ENCODE measurements around the gene ALPK1. TPM values are rescaled to one million over a fixed set of nuclear protein-coding genes. Genes with fewer than 3 reads are reported as not detected.

ALPK1 gene
- total and polyA plus RNA-seq, 2 donors (not counting 1 experiment from before 2014, with no cell fraction given) = 5.5 to 27.2 TPM

DNA sequence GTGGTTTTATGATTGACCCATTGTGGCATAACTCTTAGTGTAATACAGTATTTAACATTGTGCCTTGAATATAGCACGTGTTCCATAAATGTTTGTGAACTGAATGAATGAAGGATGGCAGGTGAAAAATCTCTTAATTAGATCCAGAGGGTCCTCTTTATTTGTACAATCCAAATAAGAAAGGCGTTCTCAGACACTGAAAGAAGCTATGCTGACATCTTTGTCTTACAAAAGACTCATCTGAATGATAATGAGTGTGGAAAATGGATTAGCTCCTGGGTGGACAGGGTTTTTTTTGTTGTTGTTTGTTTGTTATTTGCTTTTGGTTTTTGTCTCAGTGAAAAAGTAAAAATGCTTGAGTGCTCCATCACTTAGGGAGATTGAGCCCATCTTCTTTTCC, 156.2 kb downstream of the ALPK1 start:
- no peak for ATAC-seq (ENCODE audit: low read depth)
- Histone ChIP-seq H2AFZ (ENCODE audit: insufficient read depth, low read depth, low read length, poor library complexity, severe bottlenecking) (no peak overlapping the region), H3K36me3 (replicated peaks in 1 of 2; ENCODE audit: control extremely low read depth in 1 of 2, control insufficient read depth in 1 of 2, extremely low read depth in 1 of 2, insufficient read depth in 2 of 2, low read length in 1 of 2) (no peaks in the 10 kb centered on the region), H3K4me3 (ENCODE audit: control extremely low read depth in 1 of 5, extremely low read depth in 1 of 5, insufficient read depth in 1 of 5, low read depth in 2 of 5, low read length in 4 of 5) (no peak overlapping the region), H3K27ac (ENCODE audit: low read length in 2 of 2) (no peak overlapping the region), H3K27me3 (replicated peaks in 1 of 4; ENCODE audit: control extremely low read depth in 1 of 4, control insufficient read depth in 3 of 4, insufficient read depth in 4 of 4, low read length in 3 of 4) (peaks cover 0 to 3% (median 0%) of the 10 kb centered on the region in 4 experiments), H4K20me1 (ENCODE audit: control insufficient read depth, insufficient read depth, low read length, poor library complexity, severe bottlenecking) (no peaks in the 10 kb centered on the region), H3K79me2 (ENCODE audit: control insufficient read depth, insufficient read depth, low read length) (no peaks in the 10 kb centered on the region), H3K4me2 (replicated peaks; ENCODE audit: low read depth, low read length, poor library complexity, severe bottlenecking) (no peak overlapping the region), H3K9ac (ENCODE audit: low read length) (no peak overlapping the region), H3K4me1 (ENCODE audit: control insufficient read depth in 2 of 2, insufficient read depth in 2 of 2, low read length in 2 of 2) (no peaks in the 10 kb centered on the region), H3K9me3 (ENCODE audit: control extremely low read depth in 1 of 3, control insufficient read depth in 2 of 3, insufficient read depth in 1 of 3, low read length in 2 of 3) (peaks cover 0 to 11% (median 0%) of the 10 kb centered on the region in 3 donors)
- Mint-ChIP-seq H3K27ac (no peak overlapping the region), H3K9me3 (ENCODE audit: insufficient read depth) (no peaks in the 10 kb centered on the region), H3K4me3 (no peak overlapping the region), H3K4me1 (no peaks in the 10 kb centered on the region), H3K27me3 (no peaks in the 10 kb centered on the region)
- intact Hi-C loops (cut with micrococcal nuclease) = no loop called here
- TF ChIP-seq, protein P1, sequence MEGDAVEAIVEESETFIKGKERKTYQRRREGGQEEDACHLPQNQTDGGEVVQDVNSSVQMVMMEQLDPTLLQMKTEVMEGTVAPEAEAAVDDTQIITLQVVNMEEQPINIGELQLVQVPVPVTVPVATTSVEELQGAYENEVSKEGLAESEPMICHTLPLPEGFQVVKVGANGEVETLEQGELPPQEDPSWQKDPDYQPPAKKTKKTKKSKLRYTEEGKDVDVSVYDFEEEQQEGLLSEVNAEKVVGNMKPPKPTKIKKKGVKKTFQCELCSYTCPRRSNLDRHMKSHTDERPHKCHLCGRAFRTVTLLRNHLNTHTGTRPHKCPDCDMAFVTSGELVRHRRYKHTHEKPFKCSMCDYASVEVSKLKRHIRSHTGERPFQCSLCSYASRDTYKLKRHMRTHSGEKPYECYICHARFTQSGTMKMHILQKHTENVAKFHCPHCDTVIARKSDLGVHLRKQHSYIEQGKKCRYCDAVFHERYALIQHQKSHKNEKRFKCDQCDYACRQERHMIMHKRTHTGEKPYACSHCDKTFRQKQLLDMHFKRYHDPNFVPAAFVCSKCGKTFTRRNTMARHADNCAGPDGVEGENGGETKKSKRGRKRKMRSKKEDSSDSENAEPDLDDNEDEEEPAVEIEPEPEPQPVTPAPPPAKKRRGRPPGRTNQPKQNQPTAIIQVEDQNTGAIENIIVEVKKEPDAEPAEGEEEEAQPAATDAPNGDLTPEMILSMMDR (IDR thresholded peaks at IDR 0.05) = no peak
- TF ChIP-seq EZH2 (IDR thresholded peaks at IDR 0.05; ENCODE audit: borderline replicate concordance, insufficient read depth, low read depth, low read length, poor library complexity, severe bottlenecking) = no peak
- POLR2A ChIA-PET = no interaction called here
- DNase-seq = no peak
- CTCF ChIA-PET = no interaction called here
- no CpG with 5 or more reads among the region's 2 CpGs for WGBS (ENCODE audit: insufficient coverage)

DNA sequence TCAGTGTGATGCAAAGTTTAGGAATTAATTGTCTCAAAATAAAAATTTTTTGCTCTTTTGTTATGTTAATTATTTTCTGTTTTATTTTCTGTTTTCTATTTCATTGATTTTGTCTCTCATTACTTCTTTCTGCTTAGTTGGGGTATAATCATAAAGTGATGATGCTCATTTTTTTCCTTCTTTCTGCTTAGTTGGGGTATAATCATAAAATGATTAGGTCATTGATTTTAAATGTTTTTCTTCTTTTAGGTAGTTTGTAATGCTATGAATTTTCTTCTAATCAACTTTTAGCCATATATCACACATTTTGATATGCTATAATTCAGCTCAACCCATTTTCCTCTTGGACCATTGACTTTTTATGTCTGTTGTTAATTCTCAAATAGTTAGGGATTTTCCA, 175.1 kb downstream of the ALPK1 start:
- H3K27ac Mint-ChIP-seq = no peak overlapping the region
- no peak overlapping the region for H3K4me3 Mint-ChIP-seq
- CTCF ChIA-PET = no interaction called here

More for the DNA sequence above, 175.1 kb downstream of the ALPK1 start:
- H3K4me3 ChIP-seq (ENCODE audit: control extremely low read depth in 1 of 5, extremely low read depth in 1 of 5, insufficient read depth in 1 of 5, low read depth in 2 of 5, low read length in 4 of 5) = no peak overlapping the region
- intact Hi-C loops (cut with micrococcal nuclease) = no loop called here
- no peaks in the 10 kb centered on the region for H3K4me1 ChIP-seq (ENCODE audit: control insufficient read depth in 2 of 2, insufficient read depth in 2 of 2, low read length in 2 of 2)
- POLR2A ChIA-PET = no interaction called here
- no peaks in the 10 kb centered on the region for H3K9me3 Mint-ChIP-seq (ENCODE audit: insufficient read depth)
- no peak overlapping the region for H2AFZ ChIP-seq (ENCODE audit: insufficient read depth, low read depth, low read length, poor library complexity, severe bottlenecking)
- H3K27me3 ChIP-seq (replicated peaks in 1 of 4; ENCODE audit: control extremely low read depth in 1 of 4, control insufficient read depth in 3 of 4, insufficient read depth in 4 of 4, low read length in 3 of 4) = no peaks in the 10 kb centered on the region
- no peak overlapping the region for H3K9ac ChIP-seq (ENCODE audit: low read length)
- H3K9me3 ChIP-seq (ENCODE audit: control extremely low read depth in 1 of 3, control insufficient read depth in 2 of 3, insufficient read depth in 1 of 3, low read length in 2 of 3) = peaks cover 0 to 1% (median 0%) of the 10 kb centered on the region in 3 donors
- H3K27ac ChIP-seq (ENCODE audit: low read length in 2 of 2) = no peak overlapping the region
- H3K79me2 ChIP-seq (ENCODE audit: control insufficient read depth, insufficient read depth, low read length) = no peaks in the 10 kb centered on the region
- H3K27me3 Mint-ChIP-seq = no peaks in the 10 kb centered on the region
- TF ChIP-seq EZH2 (IDR thresholded peaks at IDR 0.05; ENCODE audit: borderline replicate concordance, insufficient read depth, low read depth, low read length, poor library complexity, severe bottlenecking) = no peak
- TF ChIP-seq, protein P1 (IDR thresholded peaks at IDR 0.05) = no peak
- H3K4me1 Mint-ChIP-seq = no peaks in the 10 kb centered on the region
- no peak overlapping the region for H3K4me2 ChIP-seq (replicated peaks; ENCODE audit: low read depth, low read length, poor library complexity, severe bottlenecking)
- no peaks in the 10 kb centered on the region for H4K20me1 ChIP-seq (ENCODE audit: control insufficient read depth, insufficient read depth, low read length, poor library complexity, severe bottlenecking)
- ATAC-seq (ENCODE audit: low read depth) = no peak
- DNase-seq = no peak
- no peaks in the 10 kb centered on the region for H3K36me3 ChIP-seq (replicated peaks in 1 of 2; ENCODE audit: control extremely low read depth in 1 of 2, control insufficient read depth in 1 of 2, extremely low read depth in 1 of 2, insufficient read depth in 2 of 2, low read length in 1 of 2)
